Measurements from ENCODE around the gene ANKRD11.
"Not testable (repeated sequence)": the region's sequence is repeated elsewhere in the genome, so short reads cannot be mapped to it uniquely, and the experiment has no call there.

The ANKRD11 gene

DNA sequence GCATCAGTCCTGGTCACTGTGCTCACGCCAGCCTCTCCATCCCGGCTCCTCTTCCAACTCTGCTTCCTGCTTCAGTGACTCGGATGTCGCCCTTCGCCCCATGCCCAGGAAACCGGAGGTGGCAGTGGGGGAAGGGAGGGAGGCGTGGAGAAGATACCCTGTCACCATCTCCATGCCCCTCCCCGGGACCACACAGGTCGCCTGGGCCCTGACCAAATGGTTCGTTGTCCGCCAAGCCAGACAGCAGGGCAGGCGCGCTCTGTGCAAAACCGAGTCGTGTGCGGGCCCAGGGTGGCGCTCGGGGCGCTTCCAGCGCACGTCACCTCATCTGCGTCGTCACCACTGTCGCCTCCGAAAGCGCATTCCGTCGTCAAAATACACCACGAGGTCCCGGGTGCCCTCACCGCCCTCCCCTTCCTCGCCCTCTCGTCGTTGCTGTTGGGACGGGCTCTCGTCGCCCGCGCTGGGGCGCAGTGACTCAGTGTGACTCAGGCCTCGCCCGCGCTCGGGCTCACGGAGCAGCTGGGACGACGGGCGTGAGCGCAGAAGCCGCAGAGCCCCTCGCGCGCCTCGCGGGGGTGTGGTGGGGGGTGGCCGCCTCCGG lies 233.6 kb downstream of the ANKRD11 start:
- DNase-seq: peak in 1 of 2 experiments; percentile 15

DNA sequence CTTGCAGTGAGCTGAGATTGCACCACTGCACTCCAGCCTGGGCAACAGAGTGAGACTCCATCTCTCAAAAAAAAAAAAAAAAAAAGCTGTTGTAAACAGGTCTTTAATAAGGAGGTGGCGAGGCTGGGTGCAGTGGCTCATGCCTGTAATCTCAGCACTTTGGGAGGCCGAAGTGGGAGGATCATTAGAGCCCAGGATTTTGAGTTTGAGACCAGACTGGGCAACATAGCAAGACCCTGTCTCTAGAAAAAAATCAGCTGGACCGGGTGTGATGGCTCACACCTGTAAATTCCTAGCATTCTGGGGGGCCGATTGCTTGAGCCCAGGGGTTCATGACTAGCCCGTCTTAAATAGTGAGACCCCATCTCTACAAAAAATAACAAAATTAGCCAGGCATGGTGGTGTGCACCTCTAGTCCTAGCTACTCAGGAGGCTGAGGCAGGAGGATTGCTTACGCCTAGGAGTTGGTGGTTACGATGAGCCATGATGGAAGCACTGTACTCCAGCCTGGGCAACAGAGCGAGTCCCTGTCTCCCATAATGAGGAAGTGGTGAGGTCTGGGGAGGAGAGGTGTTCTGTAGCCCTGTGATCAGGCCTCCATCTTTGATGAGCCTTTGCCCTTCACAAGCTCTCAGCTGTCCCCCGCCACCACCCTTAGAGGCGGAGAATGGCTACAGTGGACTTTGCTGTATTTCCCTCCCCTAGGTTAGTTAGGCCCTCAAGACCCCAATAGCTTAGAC lies 236.6 kb downstream of the ANKRD11 start:
- no peak for DNase-seq

DNA sequence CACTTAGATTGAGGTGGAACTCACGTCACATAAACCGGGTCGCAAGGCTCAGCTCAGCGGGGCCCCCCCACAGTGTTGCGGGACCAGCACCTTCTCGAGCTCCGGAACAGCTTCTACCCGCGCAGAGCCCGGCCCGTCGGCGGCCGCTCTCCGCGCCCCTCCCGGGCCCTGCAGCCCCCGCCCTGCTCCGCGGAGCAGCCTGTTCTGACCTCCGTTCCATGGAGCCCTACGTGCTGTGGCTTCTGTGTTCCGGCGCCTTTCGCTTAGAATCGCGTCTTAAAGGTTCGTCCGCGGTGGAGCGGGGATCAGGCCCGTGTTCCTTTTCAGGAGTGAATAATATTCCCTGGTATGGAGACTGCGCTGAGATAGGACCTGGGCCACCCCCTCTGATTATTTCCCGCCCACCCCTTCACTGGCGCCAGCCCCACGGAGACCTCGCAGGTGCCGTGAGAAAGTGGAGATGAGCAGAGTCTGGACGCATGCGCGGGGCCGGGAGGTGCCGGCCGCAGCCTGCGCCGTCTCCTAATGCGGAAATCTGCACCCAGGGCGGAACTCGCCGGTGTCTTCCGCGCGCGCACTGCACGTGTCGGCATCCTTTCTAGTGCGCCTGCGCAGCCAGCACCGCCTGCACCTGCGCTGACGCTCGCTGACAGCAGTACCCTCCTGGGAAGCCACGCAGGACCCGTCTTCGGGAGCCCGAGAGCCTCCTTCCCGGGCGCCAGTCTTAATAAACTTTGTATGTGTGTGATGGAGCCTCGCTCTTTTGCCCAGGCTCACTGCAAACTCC lies 242.0 kb downstream of the ANKRD11 start:
- no peak for DNase-seq

GRCh38 chr16:89247734-89248075 lies 242.7 kb downstream of the ANKRD11 start:
- peak in 1 of 2 experiments; percentile 56 for DNase-seq

DNA sequence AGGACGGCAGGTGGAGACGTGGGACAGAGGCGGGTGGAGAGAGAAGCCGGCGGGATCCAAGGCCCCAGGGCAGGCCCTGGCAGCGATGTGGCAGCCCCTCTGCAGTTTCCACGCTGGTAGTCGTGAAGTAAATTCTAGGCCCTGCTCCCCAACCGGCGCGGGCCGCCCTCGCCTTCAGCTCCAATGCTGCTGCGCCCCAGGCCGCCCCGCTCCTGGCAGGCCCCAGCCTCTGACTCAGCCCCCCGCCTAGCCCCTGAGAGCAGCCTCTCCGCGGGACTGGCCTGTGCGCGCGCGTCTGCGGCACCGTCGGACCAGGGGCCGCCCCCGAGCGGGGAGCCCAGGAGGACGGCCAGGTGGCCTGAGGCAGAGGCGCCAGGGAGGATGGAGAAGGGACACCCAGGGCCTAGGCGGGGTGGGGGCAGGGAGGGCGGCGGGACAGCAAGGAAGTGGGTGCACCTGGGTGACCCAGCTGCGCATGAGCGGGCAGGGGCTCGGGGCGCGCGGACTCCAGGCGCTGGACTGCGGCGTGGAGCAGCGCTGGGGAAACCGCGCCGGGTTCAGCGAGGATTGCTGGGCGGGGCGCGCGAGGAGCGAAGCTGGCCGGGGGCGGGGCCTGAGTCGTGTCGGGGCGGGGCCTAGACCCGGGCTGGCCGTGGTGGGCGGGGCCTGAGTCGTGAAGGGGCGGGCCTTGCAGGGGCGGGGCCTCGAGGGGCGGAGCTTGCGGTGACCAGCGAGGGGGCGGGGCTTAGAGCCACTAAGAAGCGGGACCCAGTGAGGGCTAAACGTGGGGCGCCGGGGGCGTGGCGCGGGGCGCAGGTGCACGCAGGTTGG lies 243.2 kb downstream of the ANKRD11 start:
- DNase-seq: peak; percentile 84 to 90

GRCh38 chr16:89246383-89246902 lies 243.9 kb downstream of the ANKRD11 start:
- DNase-seq: peak; percentile 31 to 36

- DNase-seq: peak in 1 of 2 experiments; percentile 14
Measured at GRCh38 chr16:89244754-89245153, 245.6 kb downstream of the ANKRD11 start.

GRCh38 chr16:89244264-89244663 lies 246.1 kb downstream of the ANKRD11 start:
- not testable (repeated sequence) for DNase-seq

- no peak for DNase-seq
Measured at GRCh38 chr16:89243664-89244063, 246.7 kb downstream of the ANKRD11 start.

DNA sequence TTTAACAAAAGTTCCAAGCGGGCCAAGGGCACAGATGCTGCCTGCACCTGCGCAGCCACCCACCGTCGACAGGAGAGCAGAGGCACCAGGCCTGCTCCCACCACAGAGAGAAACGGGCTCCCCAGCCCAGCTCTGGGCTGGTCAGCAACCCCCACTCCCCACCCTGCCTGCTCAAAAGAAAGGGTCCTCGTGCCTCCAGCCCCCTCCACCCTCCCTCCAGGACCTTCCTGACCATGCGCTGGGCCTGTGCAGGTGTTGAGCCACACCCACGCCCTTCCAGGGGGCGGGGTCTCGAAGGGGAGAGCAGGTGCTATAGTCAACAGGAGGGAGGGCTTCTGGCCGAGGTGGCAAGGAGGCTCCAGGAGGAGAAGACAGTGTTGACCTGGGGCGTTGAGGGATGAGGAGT lies 247.6 kb downstream of the ANKRD11 start:
- DNase-seq: no peak

GRCh38 chr16:89241187-89242007 lies 249.0 kb downstream of the ANKRD11 start:
- peak; percentile 64 to 82 for DNase-seq

- no peak for DNase-seq
Measured at GRCh38 chr16:89237733-89238132, 252.6 kb downstream of the ANKRD11 start.

DNA sequence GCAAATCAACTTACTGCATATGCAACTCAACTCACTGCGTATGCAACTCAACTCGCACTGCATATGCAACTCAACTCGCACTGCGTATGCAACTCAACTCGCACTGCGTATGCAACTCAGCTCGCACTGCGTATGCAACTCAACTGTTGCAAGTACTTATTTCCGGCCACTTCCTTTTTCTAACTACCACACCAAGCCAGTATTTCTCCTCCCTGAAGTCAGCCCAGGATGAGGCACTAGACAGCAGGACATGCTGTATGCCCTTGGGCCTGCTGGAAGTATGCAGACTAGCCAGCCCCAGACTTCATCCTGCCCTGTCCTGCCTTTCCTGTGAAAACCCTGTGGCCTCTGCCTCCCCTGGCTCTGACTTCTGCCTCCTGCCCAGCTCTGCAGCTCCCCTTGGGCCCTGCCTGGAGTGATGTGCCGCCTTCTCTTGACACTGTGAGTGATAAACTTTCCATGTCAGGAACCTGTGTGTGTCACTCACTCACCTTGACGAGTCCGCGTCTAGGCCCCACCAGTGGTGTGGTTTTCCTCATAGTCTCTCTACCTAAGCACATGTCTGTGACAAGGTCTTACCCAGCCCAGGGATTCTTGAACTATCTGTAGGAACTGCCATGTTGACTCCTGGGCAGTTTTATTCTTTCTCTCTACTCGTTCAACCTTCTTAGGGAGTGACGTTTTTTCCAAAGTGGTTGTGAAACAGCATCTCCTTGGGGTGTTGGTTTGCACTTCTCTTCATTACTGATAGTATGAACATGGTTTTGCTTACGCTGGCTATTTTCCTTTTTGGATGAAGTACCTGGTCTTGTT lies 256.5 kb downstream of the ANKRD11 start:
- DNase-seq: no peak

- no peak for DNase-seq
Measured at GRCh38 chr16:89232107-89232506, 258.3 kb downstream of the ANKRD11 start.

DNA sequence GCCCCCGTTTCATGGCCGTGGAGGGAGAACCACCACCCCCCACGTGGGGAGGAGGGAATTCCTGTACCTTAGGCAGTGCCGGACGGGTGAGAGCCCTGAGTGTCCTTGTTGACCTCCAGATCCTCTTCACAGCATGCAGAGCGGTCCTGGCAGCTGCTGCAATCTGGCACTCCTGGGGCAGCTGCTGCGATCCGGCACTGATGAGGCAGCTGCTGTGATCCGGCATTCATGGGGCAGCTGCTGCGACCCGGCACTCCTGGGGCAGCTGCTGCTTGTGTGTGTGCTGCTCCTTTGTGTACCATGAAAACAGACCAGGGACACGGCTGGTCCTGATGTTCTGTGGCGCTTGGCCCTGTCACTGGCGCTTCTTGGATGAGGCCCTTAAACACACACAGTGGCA lies 260.1 kb downstream of the ANKRD11 start:
- peak; percentile 92 to 93 for DNase-seq

- no peak for DNase-seq
Measured at GRCh38 chr16:89224665-89225064, 265.7 kb downstream of the ANKRD11 start.

DNA sequence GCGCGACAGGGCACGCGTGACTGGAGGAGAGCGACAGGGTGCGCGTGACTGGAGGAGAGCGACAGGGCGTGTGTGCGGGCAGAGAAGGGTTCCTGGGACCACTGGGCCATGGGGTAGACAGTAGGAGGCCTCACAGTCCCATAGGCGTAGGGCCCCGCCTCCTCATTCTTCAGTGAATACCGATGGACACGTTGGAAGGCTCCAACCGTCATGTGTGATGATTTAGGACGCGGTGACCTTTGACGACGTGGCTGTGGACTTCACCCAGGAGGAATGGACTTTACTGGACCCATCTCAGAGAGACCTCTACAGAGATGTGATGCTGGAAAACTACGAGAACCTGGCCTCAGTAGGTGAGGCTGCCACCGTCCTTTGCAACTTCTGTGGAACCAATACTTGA lies 267.4 kb downstream of the ANKRD11 start:
- no peak for DNase-seq

- DNase-seq: no peak
Measured at GRCh38 chr16:89221604-89222003, 268.8 kb downstream of the ANKRD11 start.

DNA sequence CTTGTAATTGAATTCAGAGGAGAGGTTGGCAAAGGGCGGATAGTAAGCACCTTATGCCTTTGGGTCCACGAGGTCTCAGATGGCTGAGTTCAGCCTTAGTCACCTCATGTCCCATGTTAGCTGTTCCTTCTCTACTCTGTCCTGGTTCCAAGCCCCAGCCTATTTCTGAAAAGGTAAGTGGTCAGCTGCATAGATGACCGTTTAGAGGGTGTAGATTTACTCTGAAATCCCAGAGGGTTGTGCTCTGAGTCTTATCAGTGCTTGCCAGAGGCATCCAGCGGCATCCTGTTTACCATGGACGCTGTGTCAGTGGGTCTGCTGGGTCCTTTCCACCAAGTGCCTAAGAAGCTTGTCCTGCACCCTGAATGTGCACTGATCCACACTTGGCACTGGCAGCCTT lies 271.0 kb downstream of the ANKRD11 start:
- no peak for DNase-seq

All from SHP77 (cell line).